Prostate gland (tissue), 2 donors: Measurements from ENCODE around the gene OR5K4. TPM values are rescaled to one million over a fixed set of nuclear protein-coding genes. Genes with fewer than 3 reads are reported as not detected.

Experiments
- DNase-seq: peaks from one replicate; pipeline ENCODE4 v3.0.0-alpha.2; 2019; ENCODE audit warnings: low spot score
- H3K27ac ChIP-seq, 2 donors: fragments of 200-600 bp; sonication (generic); 2 replicates each; pipeline ENCODE4 v1.5.1; 2017 to 2019
- H3K27me3 ChIP-seq: fragments of 200-600 bp; sonication (generic); replicated peaks from 2 replicates; pipeline ENCODE4 v1.5.1; 2019; ENCODE audit not compliant: insufficient read depth
- H3K36me3 ChIP-seq, 2 donors: fragments of 200-600 bp; sonication (generic); 1 replicate in 1 of 2; 2 replicates in 1 of 2; pipeline versions ENCODE4 v1.5.1 to v1.8.1; 2017 to 2019
- H3K4me1 ChIP-seq: fragments of 200-600 bp; sonication (generic); replicated peaks from 2 replicates; pipeline ENCODE4 v1.5.1; 2019
- H3K4me3 ChIP-seq, 2 donors: fragments of 200-600 bp; sonication (generic); 2 replicates each; pipeline ENCODE4 v1.5.1; 2017 to 2019
- H3K9me3 ChIP-seq: fragments of 200-600 bp; sonication (generic); 2 replicates; pipeline ENCODE4 v1.5.1; 2017
- POLR2A ChIP-seq: fragments of 450-650 bp; IDR thresholded peaks from one replicate; pipeline ENCODE4 v1.6.1; 2016; ENCODE audit warnings: antibody characterized with exemption, mild to moderate bottlenecking
- POLR2AphosphoS5 ChIP-seq: sonication (generic); formaldehyde crosslinking; IDR thresholded peaks from one replicate; pipeline ENCODE4 v1.6.1; 2017; ENCODE audit warnings: antibody characterized with exemption
- WGBS: methylation state at CpG from one replicate; pipeline ENCODE4 v1.1.5; 2018; 5-methylcytosine and 5-hydroxymethylcytosine counted together
- intact Hi-C: fragments of 100-400 bp; cut with DNase I; formaldehyde crosslinking; loops from one replicate; pipeline ENCODE4 v1.14.2; 2022
- total RNA-seq, 2 donors: library from RNA; depleted of rRNA; stranded (reverse); fragments of >200 nt; gene quantifications; one replicate each; pipeline ENCODE4 v1.1.0, GENCODE V29; 2016
- TF ChIP-seq, protein P1 (sequence below), 4 experiments: fragments of 200-600 bp in 2 of 4; fragments of 450-650 bp in 2 of 4; sonication (generic) in 2 of 4; IDR thresholded peaks; 1 replicate in 3 of 4; 2 replicates in 1 of 4; pipeline ENCODE4 v1.5.1; 2016 to 2019; ENCODE audit warnings: antibody characterized with exemption in 4 of 4, mild to moderate bottlenecking in 2 of 4, moderate library complexity in 2 of 4

The OR5K4 gene
- total RNA-seq, 2 donors from 2014 or later: 1.3 TPM; not detected in 1

DNA sequence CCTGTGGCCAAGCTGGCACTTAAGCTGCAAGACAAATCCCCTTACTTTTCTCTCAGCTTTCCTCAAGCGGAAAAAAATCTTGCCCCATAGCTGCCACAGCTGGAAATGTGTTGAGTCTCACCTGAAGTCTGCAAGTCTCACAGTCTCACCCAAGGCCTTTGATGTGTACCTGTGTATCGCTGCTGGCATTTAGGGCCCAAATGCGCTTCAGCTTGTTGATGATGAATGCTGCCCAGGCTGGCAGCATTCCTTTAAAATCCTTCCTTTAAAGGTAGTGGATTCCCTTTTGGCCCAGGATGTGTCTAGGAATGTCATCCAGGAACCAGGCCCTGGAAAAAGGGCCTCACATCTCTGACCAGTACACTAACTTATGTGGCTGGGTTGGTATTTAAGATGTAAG, 7.0 kb downstream of the OR5K4 start:
- TF ChIP-seq POLR2AphosphoS5 (no peak), POLR2A (no peak)
- TF ChIP-seq, protein P1, sequence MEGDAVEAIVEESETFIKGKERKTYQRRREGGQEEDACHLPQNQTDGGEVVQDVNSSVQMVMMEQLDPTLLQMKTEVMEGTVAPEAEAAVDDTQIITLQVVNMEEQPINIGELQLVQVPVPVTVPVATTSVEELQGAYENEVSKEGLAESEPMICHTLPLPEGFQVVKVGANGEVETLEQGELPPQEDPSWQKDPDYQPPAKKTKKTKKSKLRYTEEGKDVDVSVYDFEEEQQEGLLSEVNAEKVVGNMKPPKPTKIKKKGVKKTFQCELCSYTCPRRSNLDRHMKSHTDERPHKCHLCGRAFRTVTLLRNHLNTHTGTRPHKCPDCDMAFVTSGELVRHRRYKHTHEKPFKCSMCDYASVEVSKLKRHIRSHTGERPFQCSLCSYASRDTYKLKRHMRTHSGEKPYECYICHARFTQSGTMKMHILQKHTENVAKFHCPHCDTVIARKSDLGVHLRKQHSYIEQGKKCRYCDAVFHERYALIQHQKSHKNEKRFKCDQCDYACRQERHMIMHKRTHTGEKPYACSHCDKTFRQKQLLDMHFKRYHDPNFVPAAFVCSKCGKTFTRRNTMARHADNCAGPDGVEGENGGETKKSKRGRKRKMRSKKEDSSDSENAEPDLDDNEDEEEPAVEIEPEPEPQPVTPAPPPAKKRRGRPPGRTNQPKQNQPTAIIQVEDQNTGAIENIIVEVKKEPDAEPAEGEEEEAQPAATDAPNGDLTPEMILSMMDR (IDR thresholded peaks at IDR 0.05): no peak
- no peaks in the 10 kb centered on the region for H3K4me1 ChIP-seq
- WGBS: 93% methylated on average over 3 of the region's 3 CpGs
- no peak overlapping the region for H3K27ac ChIP-seq
- DNase-seq: no peak
- no peak overlapping the region for H3K4me3 ChIP-seq
- H3K27me3 ChIP-seq: no peaks in the 10 kb centered on the region
- intact Hi-C loops: no loop called here
- H3K36me3 ChIP-seq: no peaks in the 10 kb centered on the region
- H3K9me3 ChIP-seq: no peaks in the 10 kb centered on the region

DNA sequence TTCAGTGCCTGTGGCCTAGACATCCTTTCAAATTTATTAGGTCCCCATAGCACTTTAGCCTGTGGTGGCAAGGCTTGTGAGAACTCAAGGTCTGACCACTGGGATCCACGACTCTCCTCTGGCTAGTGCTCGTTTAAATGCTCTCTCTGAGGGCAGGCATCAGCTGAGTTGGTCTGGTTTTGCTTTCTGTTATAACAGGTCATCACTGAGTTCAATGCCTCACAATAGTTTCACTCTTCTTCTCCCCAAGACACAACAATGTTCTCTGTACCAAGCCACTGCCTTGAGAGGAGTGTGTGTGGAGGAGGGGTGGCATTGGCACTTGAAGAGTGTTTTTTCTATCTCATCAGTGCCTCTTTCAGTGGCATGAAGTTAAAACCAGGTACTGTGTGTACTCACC, 7.6 kb downstream of the OR5K4 start:
- no peaks in the 10 kb centered on the region for H3K27me3 ChIP-seq
- no peaks in the 10 kb centered on the region for H3K4me1 ChIP-seq
- H3K9me3 ChIP-seq: no peaks in the 10 kb centered on the region
- no peak overlapping the region for H3K4me3 ChIP-seq
- intact Hi-C loops: no loop called here
- DNase-seq: no peak
- H3K27ac ChIP-seq: no peak overlapping the region
- H3K36me3 ChIP-seq: no peaks in the 10 kb centered on the region
- TF ChIP-seq POLR2AphosphoS5: no peak
- no peak for TF ChIP-seq POLR2A
- TF ChIP-seq, protein P1 (IDR thresholded peaks at IDR 0.05): no peak
- WGBS: 75% methylated on average over 2 of the region's 2 CpGs

DNA sequence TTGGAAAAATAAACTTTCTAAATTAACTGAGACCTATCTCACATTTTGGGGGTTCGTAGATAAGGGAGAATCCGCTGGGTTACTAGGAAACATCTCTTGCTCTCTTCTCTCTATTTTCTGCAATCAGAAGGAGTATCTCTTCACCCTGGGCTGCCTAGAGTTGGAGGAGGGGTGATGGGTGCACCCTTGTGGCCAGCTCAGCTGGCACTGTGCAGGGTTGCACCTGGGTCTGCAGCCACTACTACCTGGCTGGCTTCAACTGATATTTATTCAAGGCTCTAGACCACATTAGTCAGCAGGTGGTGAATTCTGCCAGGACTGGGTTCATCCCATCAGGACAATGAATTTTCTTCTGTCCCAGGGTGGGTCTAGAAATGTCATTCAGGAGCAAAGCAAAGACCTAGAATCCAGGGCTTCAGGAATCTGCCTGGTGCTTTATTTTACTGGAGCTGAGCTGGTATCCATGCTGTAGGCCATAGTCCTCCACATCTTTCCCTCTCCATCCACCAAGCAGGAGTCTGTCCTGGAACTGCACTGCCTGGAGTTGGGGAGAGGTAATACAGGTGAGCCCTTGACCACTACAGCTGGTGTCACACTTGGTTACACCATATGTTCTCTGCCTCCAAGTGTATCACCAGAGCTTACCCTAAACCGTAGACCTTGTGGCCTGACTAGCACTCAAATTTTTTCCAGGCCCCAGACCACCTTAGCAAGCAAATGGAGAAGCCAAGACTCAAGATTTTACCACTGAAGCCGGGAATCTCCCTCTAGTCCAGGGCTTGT, 14.0 kb downstream of the OR5K4 start:
- no peaks in the 10 kb centered on the region for H3K9me3 ChIP-seq
- DNase-seq: no peak
- no peak overlapping the region for H3K4me3 ChIP-seq
- H3K27ac ChIP-seq: no peak overlapping the region
- no peaks in the 10 kb centered on the region for H3K4me1 ChIP-seq
- intact Hi-C loops: no loop called here
- 81% methylated on average over 4 of the region's 4 CpGs for WGBS
- H3K36me3 ChIP-seq: no peaks in the 10 kb centered on the region
- TF ChIP-seq, protein P1 (IDR thresholded peaks at IDR 0.05): no peak
- no peaks in the 10 kb centered on the region for H3K27me3 ChIP-seq

DNA sequence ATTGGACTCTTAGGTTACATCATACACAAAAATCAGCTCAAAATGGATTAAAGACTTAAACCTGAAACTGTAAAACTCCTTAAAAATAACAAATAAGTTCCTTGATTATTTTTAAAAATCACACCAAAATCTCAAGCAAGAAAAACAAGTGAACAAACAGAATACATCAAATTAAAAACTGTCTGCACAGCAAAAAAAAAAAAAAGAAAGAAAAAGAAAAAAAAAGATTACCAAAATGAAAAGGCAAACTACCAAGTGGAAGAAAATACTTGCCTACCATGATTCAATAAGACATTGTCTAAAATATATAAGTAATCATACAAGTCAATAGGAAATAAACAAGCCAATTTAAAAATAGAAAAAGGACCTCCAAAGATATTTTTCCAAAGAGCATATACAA, 17.5 kb downstream of the OR5K4 start:
- TF ChIP-seq, protein P1 (IDR thresholded peaks at IDR 0.05): no peak
- intact Hi-C loops: no loop called here
- no peaks in the 10 kb centered on the region for H3K4me1 ChIP-seq
- H3K27ac ChIP-seq: no peak overlapping the region
- H3K4me3 ChIP-seq: no peak overlapping the region
- H3K27me3 ChIP-seq: no peaks in the 10 kb centered on the region
- DNase-seq: no peak
- no peaks in the 10 kb centered on the region for H3K9me3 ChIP-seq
- H3K36me3 ChIP-seq: no peaks in the 10 kb centered on the region

DNA sequence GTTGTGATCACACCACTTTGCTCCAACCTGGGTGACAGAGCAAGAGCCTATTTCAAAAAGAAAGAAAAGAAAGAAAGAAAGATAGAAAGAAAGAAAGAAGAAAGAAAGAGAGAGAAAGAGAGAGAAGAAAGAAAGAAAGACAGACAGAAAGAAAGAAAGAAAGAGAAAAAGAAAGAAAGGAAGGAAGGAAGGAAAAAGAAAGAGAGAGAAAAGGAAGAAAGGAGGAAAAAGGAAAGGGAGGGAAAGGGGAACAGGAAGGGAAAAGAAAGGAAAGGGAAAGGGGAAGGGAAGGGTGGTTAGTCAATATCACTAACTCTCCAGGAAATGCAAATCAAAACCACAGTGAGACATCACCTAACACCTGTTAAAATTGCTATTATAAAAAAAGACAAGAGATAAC, 18.2 kb downstream of the OR5K4 start:
- TF ChIP-seq POLR2A (no peak), POLR2AphosphoS5 (no peak)
- TF ChIP-seq, protein P1 (IDR thresholded peaks at IDR 0.05): no peak
- no peak overlapping the region for H3K4me3 ChIP-seq
- H3K36me3 ChIP-seq: no peaks in the 10 kb centered on the region
- intact Hi-C loops: no loop called here
- H3K9me3 ChIP-seq: no peaks in the 10 kb centered on the region
- no peaks in the 10 kb centered on the region for H3K27me3 ChIP-seq
- no peak overlapping the region for H3K27ac ChIP-seq
- no peak for DNase-seq
- no peaks in the 10 kb centered on the region for H3K4me1 ChIP-seq
